Mononuclear cell (primary cell): ENCODE measurements around the gene PCGF3. TPM values are rescaled to one million over a fixed set of nuclear protein-coding genes. Genes with fewer than 3 reads are reported as not detected.
"Not testable (repeated sequence)": the region's sequence is repeated elsewhere in the genome, so short reads cannot be mapped to it uniquely, and the experiment has no call there.

Experiments
- H3K27me3 ChIP-seq: 2 replicates; pipeline ENCODE4 v1.6.0; 2011; ENCODE audit warnings: low read length, control low read depth; ENCODE audit not compliant: insufficient read depth
- H3K4me1 ChIP-seq: 2 replicates; pipeline ENCODE4 v1.5.1; 2011; ENCODE audit warnings: mild to moderate bottlenecking, low read length, control low read depth; ENCODE audit not compliant: insufficient read depth
- H3K4me3 ChIP-seq: 2 replicates; pipeline ENCODE4 v1.5.1; 2011; ENCODE audit warnings: mild to moderate bottlenecking, low read length, moderate library complexity
- H3K9me3 ChIP-seq: 2 replicates; pipeline ENCODE4 v1.5.1; 2011; ENCODE audit warnings: low read depth, mild to moderate bottlenecking, control low read depth, low read length
- total RNA-seq: library from RNA; depleted of rRNA; stranded (reverse); fragments of >200 nt; gene quantifications from one replicate; pipeline ENCODE4 v1.2.3, GENCODE V29; 2012

Gene PCGF3
- total RNA-seq, 1 donor, result 49.7 TPM

GRCh38 chr4:772776-773175 is 67.1 kb downstream of the PCGF3 start:
- Histone ChIP-seq H3K9me3 (no peaks in the 10 kb centered on the region), H3K27me3 (no peaks in the 10 kb centered on the region), H3K4me3 (no peak overlapping the region), H3K4me1 (peaks cover 17% of the 10 kb centered on the region)

- Histone ChIP-seq H3K4me1 (peaks cover 17% of the 10 kb centered on the region), H3K4me3 (no peak overlapping the region), H3K9me3 (no peaks in the 10 kb centered on the region), H3K27me3 (no peaks in the 10 kb centered on the region)
These were observed 67.6 kb downstream of the PCGF3 start for GRCh38 chr4:773214-773613.

GRCh38 chr4:774419-775092 is 68.9 kb downstream of the PCGF3 start:
- H3K4me1 ChIP-seq, result peaks cover 20% of the 10 kb centered on the region
- H3K9me3 ChIP-seq, H3K4me3 ChIP-seq, H3K27me3 ChIP-seq: not testable (repeated sequence)

GRCh38 chr4:775485-775884 is 69.9 kb downstream of the PCGF3 start:
- peaks cover 29% of the 10 kb centered on the region for H3K4me1 ChIP-seq

GRCh38 chr4:776743-777441 is 71.3 kb downstream of the PCGF3 start:
- no peaks in the 10 kb centered on the region for H3K27me3 ChIP-seq
- H3K4me3 ChIP-seq, result no peak overlapping the region
- peaks cover 36% of the 10 kb centered on the region for H3K4me1 ChIP-seq
- H3K9me3 ChIP-seq, result no peaks in the 10 kb centered on the region

More at GRCh38 chr4:775485-775884, 69.9 kb downstream of the PCGF3 start:
- not testable (repeated sequence) for H3K9me3 ChIP-seq, H3K27me3 ChIP-seq, H3K4me3 ChIP-seq

- H3K9me3 ChIP-seq, result no peaks in the 10 kb centered on the region
- no peak overlapping the region for H3K4me3 ChIP-seq
- no peaks in the 10 kb centered on the region for H3K27me3 ChIP-seq
- H3K4me1 ChIP-seq, result peaks cover 43% of the 10 kb centered on the region
These were observed 72.1 kb downstream of the PCGF3 start for GRCh38 chr4:777520-778262.

GRCh38 chr4:779555-779954 is 73.9 kb downstream of the PCGF3 start:
- H3K4me3 ChIP-seq, result no peak overlapping the region
- H3K4me1 ChIP-seq, result peaks cover 49% of the 10 kb centered on the region

GRCh38 chr4:780255-780654 is 74.6 kb downstream of the PCGF3 start:
- H3K9me3 ChIP-seq, H3K27me3 ChIP-seq: not testable (repeated sequence)
- Histone ChIP-seq H3K4me1 (peaks cover 47% of the 10 kb centered on the region), H3K4me3 (peak overlapping the region; percentile 92)

More at GRCh38 chr4:779555-779954, 73.9 kb downstream of the PCGF3 start:
- Histone ChIP-seq H3K27me3 (peaks cover 2% of the 10 kb centered on the region), H3K9me3 (no peaks in the 10 kb centered on the region)

- Histone ChIP-seq H3K27me3 (peaks cover 13% of the 10 kb centered on the region), H3K4me3 (peak overlapping the region; percentile 92), H3K4me1 (peaks cover 43% of the 10 kb centered on the region), H3K9me3 (no peaks in the 10 kb centered on the region)
These were observed 75.3 kb downstream of the PCGF3 start for GRCh38 chr4:780716-781492.

- Histone ChIP-seq H3K9me3 (no peaks in the 10 kb centered on the region), H3K4me3 (peak overlapping the region; percentile 92), H3K27me3 (peaks cover 13% of the 10 kb centered on the region), H3K4me1 (peaks cover 40% of the 10 kb centered on the region)
These were observed 76.0 kb downstream of the PCGF3 start for GRCh38 chr4:781493-782216.

- no peak overlapping the region for H3K4me3 ChIP-seq
- peaks cover 37% of the 10 kb centered on the region for H3K4me1 ChIP-seq
- peaks cover 21% of the 10 kb centered on the region for H3K27me3 ChIP-seq
- no peaks in the 10 kb centered on the region for H3K9me3 ChIP-seq
These were observed 79.0 kb downstream of the PCGF3 start for GRCh38 chr4:784401-785331.

GRCh38 chr4:785332-786073 is 79.9 kb downstream of the PCGF3 start:
- Histone ChIP-seq H3K9me3 (no peaks in the 10 kb centered on the region), H3K27me3 (peaks cover 21% of the 10 kb centered on the region), H3K4me1 (peaks cover 28% of the 10 kb centered on the region), H3K4me3 (no peak overlapping the region)
